Measurements from ENCODE around the gene COMTD1.
A peak's percentile ranks its signal among the peaks of the same experiment; 100 is the strongest.
"Not testable (repeated sequence)": the region's sequence is repeated elsewhere in the genome, so short reads cannot be mapped to it uniquely, and the experiment has no call there.

The COMTD1 gene

DNA sequence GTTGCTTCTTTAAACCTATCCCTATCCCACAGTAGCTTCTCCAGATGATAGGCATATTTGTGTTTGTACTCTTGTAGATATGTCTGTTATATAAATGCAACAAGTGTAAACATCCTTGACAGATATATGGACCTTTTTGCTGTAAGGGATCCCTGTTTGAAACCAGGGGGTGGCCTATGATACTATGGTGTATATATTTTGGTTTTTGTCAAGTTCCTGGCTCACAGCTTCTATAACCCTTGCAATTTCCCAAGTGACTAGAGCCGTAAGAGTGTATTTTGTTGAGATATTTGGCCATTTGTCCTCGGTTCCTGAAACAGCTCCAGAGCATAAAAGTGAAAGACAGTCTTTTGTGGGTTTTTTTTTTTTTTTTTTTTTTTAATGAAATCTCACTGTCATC, 9.7 kb downstream of the COMTD1 start:
- H3K27me3 ChIP-seq (ENCODE audit: insufficient read depth, poor library complexity, severe bottlenecking), result no peaks in the 10 kb centered on the region
- TF ChIP-seq, protein P1, sequence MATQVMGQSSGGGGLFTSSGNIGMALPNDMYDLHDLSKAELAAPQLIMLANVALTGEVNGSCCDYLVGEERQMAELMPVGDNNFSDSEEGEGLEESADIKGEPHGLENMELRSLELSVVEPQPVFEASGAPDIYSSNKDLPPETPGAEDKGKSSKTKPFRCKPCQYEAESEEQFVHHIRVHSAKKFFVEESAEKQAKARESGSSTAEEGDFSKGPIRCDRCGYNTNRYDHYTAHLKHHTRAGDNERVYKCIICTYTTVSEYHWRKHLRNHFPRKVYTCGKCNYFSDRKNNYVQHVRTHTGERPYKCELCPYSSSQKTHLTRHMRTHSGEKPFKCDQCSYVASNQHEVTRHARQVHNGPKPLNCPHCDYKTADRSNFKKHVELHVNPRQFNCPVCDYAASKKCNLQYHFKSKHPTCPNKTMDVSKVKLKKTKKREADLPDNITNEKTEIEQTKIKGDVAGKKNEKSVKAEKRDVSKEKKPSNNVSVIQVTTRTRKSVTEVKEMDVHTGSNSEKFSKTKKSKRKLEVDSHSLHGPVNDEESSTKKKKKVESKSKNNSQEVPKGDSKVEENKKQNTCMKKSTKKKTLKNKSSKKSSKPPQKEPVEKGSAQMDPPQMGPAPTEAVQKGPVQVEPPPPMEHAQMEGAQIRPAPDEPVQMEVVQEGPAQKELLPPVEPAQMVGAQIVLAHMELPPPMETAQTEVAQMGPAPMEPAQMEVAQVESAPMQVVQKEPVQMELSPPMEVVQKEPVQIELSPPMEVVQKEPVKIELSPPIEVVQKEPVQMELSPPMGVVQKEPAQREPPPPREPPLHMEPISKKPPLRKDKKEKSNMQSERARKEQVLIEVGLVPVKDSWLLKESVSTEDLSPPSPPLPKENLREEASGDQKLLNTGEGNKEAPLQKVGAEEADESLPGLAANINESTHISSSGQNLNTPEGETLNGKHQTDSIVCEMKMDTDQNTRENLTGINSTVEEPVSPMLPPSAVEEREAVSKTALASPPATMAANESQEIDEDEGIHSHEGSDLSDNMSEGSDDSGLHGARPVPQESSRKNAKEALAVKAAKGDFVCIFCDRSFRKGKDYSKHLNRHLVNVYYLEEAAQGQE (IDR thresholded peaks at IDR 0.05; ENCODE audit: insufficient replicate concordance, low read depth), result no peak
- TF ChIP-seq POLR2AphosphoS5 (IDR thresholded peaks at IDR 0.05; ENCODE audit: low read depth), result no peak
- TF ChIP-seq CTCF (IDR thresholded peaks at IDR 0.05; ENCODE audit: insufficient read depth, low read length), result no peak
- TF ChIP-seq GABPA (IDR thresholded peaks at IDR 0.05; ENCODE audit: low read depth), result no peak
- TF ChIP-seq SPI1 (IDR thresholded peaks at IDR 0.05; ENCODE audit: borderline replicate concordance, low read depth), result no peak
- DNase-seq (ENCODE audit: low read depth in 1 of 2, low spot score in 1 of 2), result no peak
- no peak overlapping the region for H3K27ac ChIP-seq (replicated peaks)
- no peak overlapping the region for H3K4me3 ChIP-seq (replicated peaks; ENCODE audit: insufficient read depth, low read length)

DNA sequence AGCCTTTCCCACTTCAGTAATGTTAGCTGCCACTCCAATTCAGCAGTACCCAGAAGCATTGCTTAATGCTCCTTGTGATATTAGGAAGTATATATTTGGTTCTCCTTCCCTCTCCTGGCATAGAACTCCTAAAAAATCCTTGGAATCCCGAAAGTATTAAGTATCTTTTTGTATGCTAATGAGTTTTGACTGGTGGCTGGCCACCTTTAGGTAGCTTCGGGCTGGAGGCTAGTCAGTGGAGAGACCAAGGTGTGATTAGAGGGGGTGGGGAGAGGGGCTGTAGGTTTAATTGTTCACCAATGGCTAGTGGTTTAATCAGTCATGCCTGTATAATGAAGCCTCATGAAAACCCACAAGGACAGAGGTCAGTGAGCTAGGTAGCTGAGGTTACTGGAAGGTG, 12.2 kb downstream of the COMTD1 start:
- Histone ChIP-seq H3K27ac (replicated peaks) (no peak overlapping the region), H3K27me3 (ENCODE audit: insufficient read depth, poor library complexity, severe bottlenecking) (no peaks in the 10 kb centered on the region), H3K4me3 (replicated peaks; ENCODE audit: insufficient read depth, low read length) (no peak overlapping the region)
- TF ChIP-seq SPI1 (IDR thresholded peaks at IDR 0.05; ENCODE audit: borderline replicate concordance, low read depth) (no peak), POLR2AphosphoS5 (IDR thresholded peaks at IDR 0.05; ENCODE audit: low read depth) (no peak), GABPA (IDR thresholded peaks at IDR 0.05; ENCODE audit: low read depth) (no peak)
- DNase-seq (ENCODE audit: low read depth in 1 of 2, low spot score in 1 of 2), result no peak

- not testable (repeated sequence) for H3K27me3 ChIP-seq (ENCODE audit: insufficient read depth, poor library complexity, severe bottlenecking); H3K27ac ChIP-seq (replicated peaks); DNase-seq (ENCODE audit: low read depth in 1 of 2, low spot score in 1 of 2); H3K4me3 ChIP-seq (replicated peaks; ENCODE audit: insufficient read depth, low read length)
Observed at GRCh38 chr10:75221492-75221891, 14.3 kb downstream of the COMTD1 start.

DNA sequence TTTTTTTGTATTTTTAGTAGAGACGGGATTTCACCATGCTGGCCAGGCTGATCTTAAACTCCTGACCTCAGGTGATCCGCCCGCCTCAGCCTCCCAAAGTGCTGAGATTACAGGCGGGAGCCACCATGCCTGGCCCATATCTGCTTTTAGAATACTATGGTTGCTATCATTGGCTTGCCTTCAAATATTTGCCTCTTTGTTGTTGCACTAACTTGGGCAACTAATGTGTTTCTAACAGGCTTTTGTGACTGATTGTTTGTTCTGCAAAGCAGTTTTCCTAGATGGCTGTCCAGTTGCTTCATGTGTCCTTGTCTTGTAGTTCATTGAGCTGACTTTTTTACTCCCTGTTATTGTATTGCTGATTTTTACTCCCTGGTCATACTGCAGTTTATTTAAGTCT, 15.5 kb downstream of the COMTD1 start:
- no peak overlapping the region for H3K4me3 ChIP-seq (replicated peaks; ENCODE audit: insufficient read depth, low read length)
- no peak overlapping the region for H3K27ac ChIP-seq (replicated peaks)
- no peak for DNase-seq (ENCODE audit: low read depth in 1 of 2, low spot score in 1 of 2)
- TF ChIP-seq CTCF (IDR thresholded peaks at IDR 0.05; ENCODE audit: insufficient read depth, low read length) (no peak), SPI1 (IDR thresholded peaks at IDR 0.05; ENCODE audit: borderline replicate concordance, low read depth) (no peak), GABPA (IDR thresholded peaks at IDR 0.05; ENCODE audit: low read depth) (no peak), POLR2AphosphoS5 (IDR thresholded peaks at IDR 0.05; ENCODE audit: low read depth) (no peak)
- TF ChIP-seq, protein P1 (IDR thresholded peaks at IDR 0.05; ENCODE audit: insufficient replicate concordance, low read depth), result no peak
- H3K27me3 ChIP-seq (ENCODE audit: insufficient read depth, poor library complexity, severe bottlenecking), result no peaks in the 10 kb centered on the region

- no peak overlapping the region for H3K27ac ChIP-seq (replicated peaks)
- TF ChIP-seq, protein P1 (IDR thresholded peaks at IDR 0.05; ENCODE audit: insufficient replicate concordance, low read depth), result no peak
- no peak for TF ChIP-seq SPI1 (IDR thresholded peaks at IDR 0.05; ENCODE audit: borderline replicate concordance, low read depth)
- TF ChIP-seq CTCF (IDR thresholded peaks at IDR 0.05; ENCODE audit: insufficient read depth, low read length), result no peak
- H3K4me3 ChIP-seq (replicated peaks; ENCODE audit: insufficient read depth, low read length), result peak overlapping the region; percentile 10
Observed at GRCh38 chr10:75212343-75212742, 23.4 kb downstream of the COMTD1 start.

More at GRCh38 chr10:75212343-75212742, 23.4 kb downstream of the COMTD1 start:
- H3K27me3 ChIP-seq (ENCODE audit: insufficient read depth, poor library complexity, severe bottlenecking), result no peaks in the 10 kb centered on the region
- DNase-seq (ENCODE audit: low read depth in 1 of 2, low spot score in 1 of 2), result no peak

Measured in HL-60 (cell line).